Right renal pelvis (tissue), 4 donors: ENCODE measurements around the gene ATP7A. TPM values are rescaled to one million over a fixed set of nuclear protein-coding genes. Genes with fewer than 3 reads are reported as not detected.
"Not testable (repeated sequence)": the region's sequence is repeated elsewhere in the genome, so short reads cannot be mapped to it uniquely, and the experiment has no call there.

Experiments used
- DNase-seq, 4 donors: peaks; one replicate each; pipeline ENCODE4 v3.0.0-alpha.2; 2013; ENCODE audit warnings: low read depth in 4 of 4, low spot score in 3 of 4, missing footprints in 1 of 4
- polyA plus RNA-seq, 4 donors: library from polyadenylated mRNA; unstranded; fragments of 120-200 nt; gene quantifications; one replicate each; pipeline ENCODE4 v1.2.1, GENCODE V29; 2013; ENCODE audit not compliant: insufficient read length in 4 of 4

ATP7A gene
- polyA plus RNA-seq = 10 to 100 TPM; 15.0 to 18.9 (median 16.9) TPM

DNA sequence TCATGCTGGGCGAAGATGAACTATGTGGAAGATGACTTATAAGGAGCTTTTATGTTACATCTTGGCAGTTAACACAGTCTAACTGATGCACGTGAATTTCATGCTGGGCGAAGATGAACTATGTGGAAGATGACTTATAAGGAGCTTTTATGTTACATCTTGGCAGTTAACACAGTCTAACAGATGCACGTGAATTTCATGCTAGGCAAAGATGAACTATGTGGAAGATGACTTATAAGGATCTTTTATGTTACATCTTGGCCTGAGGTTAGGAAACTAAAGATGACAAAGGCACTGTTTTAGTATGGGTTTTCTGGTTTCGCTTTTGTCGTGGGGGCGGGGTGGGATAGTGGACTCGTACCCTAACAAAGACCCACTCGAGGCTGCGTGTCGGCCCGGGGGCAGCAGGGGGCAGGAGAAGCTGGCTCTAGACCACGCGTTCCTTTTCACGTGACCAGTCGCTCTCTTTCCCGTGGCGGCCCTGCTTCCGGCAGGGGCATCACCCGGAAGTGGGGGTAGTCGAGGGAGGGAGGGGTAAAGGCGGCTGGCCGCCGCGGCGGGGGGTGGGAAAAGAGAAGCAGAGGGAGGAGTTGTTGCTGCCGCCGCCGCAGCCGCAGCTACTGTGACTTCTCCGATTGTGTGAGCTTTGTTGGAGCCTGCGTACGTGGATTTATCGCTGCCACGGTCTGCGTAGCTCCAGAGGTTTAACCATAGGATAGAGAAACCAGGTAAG is at the start of gene ATP7A:
ATP7A (plus strand) TSS at position 586 of the 733 bp plus-strand sequence. CDS start 60,949 bp downstream, outside the sequence.
- peak in 3 of 4 donors; percentile 56 to 69 (median 63) for DNase-seq

DNA sequence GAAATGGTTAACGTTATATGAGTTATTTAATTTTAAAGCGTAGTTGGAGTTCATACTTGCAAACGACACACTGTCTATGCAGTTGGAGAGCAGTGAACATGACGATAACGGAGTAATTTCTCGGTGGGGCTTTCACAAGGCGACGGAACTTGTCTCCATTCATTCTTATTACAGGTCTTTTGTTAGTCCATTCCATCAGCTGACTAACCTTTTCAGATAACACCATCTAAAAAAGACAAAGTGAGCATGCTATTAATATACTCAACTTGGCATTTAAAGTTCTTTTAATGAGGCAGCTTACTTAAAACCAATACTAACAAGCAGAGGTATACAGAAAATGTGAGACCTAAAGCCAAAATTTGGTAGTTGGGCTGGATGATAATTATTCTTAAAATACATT is 35.1 kb upstream of the ATP7A start:
- DNase-seq = no peak

DNA sequence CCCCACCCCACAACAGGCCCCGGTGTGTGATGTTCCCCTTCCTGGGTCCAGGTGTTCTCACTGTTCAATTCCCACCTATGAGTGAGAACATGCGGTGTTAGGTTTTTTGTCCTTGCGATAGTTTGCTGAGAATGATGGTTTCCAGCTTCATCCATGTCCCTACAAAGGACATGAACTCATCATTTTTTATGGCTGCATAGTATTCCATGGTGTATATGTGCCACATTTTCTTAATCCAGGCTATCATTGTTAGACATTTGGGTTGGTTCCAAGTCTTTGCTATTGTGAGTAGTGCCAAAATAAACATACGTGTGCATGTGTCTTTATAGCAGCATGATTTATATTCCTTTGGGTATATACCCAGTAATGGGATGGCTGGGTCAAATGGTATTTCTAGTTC is 29.1 kb upstream of the ATP7A start:
- DNase-seq = not testable (repeated sequence)

DNA sequence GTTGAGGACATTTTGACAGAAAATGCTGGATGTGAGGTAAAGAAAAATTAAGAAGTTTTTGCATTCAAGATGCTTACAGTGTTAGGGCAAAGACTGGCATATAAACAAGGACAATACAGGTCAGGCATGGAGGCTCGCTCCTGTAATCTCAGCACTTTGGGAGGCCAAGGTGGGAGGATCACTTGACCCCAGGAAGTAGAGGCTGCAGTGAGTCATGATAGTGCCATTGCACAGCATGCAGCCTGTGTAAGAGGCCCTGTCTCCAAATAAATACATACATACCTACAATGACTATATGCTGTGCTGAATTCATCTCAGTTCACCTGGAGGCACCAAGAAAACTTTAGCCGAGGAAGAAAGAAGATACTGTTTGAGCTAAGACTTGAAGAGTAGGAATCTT is 17.6 kb upstream of the ATP7A start:
- DNase-seq = no peak

DNA sequence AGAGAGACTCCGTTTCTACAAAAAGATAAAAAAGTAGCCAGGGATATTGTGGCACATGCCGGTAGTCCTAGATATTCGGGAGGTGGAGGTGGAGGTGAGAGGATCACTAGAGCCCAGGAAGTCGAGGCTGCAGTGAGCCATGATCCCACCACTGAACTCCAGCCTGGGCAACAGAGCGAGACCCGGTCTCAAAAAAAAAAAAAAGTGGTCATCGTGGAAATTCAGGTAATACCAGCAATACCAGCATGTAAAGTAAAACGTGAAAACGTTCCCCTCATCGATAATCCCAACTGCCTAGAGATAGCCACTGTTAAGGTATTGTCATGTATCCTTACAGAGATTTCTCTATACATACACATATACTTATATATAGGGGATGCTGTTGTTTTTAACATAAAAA is 16.8 kb upstream of the ATP7A start:
- no peak for DNase-seq

DNA sequence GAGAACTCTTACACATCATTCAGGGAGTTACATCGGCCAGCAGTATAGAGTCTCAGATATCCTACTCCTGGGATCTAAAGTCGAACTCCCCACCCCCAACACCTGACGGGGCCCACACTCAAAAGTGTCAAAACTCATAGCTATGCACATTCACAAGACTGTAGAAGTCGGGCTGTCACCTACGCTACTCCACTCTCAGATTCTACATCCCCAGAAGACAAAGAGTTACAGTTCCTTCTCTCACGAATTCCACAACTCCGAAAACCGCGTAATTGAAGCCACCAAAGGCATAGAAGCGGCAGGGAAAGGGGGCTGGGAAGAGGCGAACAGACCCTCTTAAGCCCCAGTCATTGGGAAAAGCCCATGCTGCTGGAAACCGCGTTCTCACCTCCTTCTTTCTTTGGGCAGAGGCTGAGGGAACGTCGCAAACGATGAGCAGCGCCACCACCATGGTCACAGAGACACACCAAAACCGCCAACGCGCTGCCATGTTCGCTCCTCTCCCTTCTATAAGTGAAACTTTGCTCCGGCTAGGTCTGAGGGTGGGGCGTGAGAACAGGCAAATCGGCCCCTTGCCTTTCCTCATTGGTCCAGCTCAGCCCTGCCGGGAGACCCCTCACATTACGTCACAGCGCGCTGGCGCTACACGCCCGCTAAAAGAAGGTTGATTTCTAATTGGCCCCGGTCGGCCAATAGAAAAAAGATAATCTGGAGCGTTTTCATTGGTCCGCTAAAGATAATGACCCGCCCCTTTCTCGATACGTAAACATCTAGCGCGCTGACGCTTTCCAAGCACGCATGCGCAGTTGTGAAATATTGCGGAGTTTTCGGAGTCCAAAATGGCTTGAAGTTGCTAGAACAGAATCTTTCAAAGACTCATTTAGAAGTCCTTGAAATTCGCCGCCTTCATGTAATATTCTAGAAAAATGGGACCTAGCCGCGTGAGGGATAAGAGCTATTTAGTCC is 15.3 kb upstream of the ATP7A start, which contains the start of gene MAGT1:
MAGT1 (minus strand) TSS at position 515 of the 966 bp plus-strand sequence; CDS start at position 490, 25 bp downstream.
- DNase-seq = peak; percentile 83 to 93 (median 89)

DNA sequence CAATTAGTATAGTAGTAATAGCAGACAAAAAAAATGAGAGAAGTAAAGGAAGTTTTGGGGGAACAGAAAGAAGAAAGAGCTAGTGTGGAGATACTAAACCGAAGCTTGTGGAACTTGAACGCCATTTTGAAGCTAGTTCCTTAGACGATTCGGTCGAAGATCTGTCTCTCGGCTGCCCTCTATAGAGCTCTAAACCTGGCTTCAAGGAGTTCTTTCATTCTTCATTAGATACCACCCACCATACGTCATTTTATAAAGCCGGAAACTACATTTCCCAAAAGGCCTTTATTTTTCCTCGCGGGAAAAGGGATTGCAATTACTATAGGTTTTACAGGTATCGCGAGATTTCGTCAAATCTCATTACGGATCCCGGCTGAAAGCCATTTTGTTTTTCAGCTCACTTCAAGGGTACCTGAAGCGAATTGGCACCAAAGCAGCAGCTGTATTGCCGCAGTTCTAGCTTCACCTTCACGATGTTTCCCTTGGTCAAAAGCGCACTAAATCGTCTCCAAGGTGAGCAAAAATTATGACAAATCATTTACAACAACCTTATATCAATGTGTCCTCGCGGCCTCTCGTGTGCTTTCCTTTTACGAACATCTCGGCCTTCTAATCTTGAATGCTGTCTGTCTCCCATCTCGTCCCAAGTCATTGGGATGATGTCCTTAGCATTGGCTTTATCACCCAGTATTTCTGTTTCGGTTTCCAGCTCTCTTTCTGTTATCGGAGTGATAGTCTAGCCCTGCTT is 11.2 kb upstream of the ATP7A start, which contains the start of gene COX7B:
COX7B (plus strand) TSS at position 388 of the 748 bp plus-strand sequence; CDS start at position 474, 86 bp downstream.
- peak; percentile 81 to 94 (median 90) for DNase-seq

DNA sequence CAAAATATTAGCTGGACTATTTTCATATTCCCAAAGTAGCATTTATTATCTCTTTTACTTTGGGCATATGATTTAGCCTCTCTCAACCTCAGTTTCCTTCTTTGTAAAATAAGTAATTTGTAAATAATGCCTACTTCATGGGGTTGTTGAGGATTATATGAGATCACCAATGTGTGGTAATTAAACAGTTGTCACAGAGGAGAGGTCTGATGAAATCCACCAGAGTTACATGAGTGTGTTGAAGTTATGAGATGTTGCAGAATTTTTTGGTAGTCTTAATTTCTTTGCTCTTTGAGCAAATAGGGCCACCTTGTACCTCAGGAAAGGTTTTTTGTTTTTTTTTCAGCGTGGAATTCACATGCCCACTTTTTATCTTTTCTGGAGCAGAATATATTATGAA is 9.8 kb upstream of the ATP7A start:
- DNase-seq = no peak

DNA sequence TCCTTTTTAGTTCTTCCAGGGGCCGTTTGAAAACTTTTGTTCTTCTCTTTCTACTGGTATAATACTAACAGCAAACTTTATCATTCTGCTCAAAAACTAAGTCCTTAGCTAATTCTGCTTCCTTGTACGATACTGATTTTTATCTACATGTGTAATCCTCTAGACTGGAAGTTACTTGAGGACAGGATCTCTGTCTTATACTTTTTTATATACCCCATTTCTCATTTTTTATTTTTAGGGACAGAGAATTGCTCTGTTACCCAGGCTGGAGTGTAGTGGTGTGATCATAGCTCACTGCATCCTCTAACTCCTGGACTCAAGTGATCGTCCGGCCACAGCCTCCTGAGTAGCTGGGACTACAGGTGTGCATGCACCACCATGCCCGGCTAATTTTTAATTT is 9.0 kb upstream of the ATP7A start:
- no peak for DNase-seq

DNA sequence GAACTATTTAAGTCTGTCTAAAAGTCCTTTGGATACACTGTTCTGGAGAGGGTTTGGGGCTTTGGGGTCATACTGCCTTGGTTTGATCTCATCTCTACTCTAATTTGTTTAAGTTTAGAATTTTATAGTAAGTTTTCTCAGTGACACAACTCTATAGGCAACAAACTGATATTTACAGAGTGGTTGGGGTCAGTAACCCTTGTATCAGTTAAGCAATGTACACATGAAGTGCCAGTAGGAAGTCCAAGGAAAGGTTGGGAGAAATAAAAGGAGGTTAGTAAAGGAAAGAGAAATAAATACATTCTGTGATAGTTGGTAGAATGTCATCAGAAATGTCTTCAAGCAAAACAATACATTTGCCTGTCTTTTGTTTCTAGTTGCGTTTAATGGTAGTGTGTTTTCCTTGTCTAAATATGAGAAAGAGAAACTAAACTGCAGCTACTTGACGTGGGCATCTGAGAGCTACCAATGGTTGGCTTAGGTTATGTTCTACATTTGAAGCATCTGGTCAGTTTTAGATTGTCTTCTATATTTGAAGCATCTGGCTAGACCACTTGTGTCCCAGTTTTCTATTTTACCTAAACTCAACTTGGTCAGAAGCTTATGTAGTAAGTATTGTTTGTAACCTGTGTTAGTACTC is 6.9 kb downstream of the ATP7A start:
- DNase-seq = no peak

DNA sequence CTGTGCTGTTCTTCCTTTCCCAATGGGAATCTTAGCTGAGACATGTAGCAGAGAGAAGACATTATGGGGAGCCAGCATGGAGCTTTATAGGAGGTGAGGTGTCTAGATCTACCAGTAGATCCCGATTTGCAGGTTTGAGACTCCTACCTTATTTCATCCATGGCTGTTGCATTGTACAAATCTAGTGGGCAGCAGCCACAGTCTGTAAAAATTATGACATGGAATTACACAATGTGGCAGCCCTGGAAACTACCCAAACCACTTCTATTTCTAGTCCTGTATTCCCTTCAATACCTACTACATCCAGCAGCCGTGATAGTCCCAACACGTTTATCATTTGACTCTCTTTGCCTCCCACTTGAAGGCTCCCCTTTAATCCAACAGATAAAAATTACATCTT is 8.1 kb downstream of the ATP7A start:
- no peak for DNase-seq

DNA sequence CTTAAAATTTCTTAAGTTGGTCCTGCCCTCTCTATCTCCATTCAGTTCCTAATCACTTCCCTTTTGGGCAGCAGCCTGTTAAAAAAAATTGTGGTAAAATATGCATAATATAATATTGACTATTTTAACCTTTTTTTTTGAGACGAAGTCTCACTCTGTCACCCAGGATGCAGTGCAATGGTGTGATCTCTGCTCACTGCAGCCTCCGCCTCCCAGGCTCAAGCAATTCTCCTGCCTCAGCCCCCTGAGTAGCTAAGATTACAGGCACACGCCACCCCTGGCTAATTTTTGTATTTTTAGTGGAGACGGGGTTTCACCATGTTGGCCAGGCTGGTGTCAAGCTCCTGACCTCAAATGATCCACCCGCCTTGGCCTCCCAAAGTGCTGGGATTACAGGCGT is 8.9 kb downstream of the ATP7A start:
- DNase-seq = not testable (repeated sequence)

DNA sequence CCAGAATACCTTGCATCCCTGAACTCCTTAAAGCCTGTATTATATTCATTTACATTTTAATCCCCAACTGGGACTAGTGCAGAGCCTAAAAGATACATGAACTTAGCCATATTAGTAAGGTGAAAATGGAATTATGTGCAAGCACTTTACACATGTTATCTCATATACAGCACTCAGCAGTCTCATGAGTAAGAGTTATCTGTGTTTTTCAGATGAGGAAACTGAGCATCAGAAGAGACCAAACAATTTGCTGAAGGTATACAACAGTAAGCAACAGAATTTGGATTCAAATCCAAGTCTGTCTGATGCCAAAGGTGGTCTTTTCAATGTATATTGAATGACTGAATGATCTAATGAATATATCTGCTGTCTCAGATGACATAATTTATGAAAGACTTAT is 12.3 kb downstream of the ATP7A start:
- no peak for DNase-seq

DNA sequence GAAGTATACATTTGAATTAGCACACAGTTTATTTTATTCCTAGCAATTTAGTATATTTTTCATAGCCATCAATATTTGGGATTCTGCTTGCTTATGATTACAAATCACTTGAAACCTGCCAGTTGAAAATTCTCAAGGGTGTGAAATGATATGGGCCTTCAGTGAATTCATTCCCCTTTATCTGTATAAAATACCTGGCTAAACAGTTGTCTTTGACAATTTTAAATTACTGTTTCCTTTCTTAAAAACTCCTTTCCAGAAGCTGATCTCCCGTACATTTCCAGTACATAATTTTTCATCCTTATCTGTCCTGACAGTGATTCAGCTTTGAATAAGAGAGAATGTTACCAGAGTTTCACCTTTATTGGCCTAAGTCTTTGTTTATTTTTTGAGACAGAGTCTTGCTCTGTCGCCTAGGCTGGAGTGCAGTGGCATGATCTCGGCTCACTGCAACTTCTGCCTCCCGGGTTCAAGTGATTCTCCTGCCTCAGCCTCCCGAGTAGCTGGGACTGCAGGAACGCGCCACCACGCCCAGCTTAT is 13.9 kb downstream of the ATP7A start:
- DNase-seq = no peak

DNA sequence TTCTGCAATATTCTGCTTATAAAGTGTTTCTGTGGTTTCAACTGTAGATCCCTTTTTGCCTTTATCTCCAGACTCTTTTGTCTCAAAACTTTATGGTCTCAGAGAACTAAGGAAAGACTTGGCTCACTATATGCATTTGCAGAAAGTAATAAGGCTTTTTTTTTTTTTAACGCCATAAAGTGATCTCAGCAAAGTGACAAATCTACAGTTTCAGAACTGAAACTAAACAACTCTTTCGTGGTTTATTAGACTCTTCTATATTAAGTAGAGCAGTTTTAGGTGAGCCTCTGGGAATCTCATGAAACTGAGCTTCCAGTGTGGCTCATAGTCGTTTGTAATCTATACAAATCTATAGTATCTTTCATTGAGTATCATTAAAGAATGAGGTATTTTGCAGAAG is 15.3 kb downstream of the ATP7A start:
- no peak for DNase-seq

DNA sequence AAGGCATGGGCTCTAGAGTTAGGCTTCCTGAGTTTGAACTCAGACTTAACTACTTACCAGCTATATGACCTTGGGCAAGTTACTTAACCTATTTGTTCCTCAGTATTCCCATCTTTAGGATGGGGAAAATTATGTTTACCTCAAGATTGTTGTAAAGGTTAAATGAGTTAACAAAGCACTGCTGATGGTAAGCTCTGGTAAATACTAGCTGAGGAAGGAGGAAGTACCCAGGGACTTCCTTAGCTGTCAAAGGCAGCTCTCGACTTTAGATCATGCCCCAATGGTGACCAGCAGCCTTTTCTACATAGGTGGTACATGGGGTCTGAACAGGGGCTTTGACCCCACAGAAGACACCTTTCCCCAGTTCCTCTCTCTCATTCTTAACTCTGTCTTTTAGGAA is 20.1 kb downstream of the ATP7A start:
- no peak for DNase-seq

DNA sequence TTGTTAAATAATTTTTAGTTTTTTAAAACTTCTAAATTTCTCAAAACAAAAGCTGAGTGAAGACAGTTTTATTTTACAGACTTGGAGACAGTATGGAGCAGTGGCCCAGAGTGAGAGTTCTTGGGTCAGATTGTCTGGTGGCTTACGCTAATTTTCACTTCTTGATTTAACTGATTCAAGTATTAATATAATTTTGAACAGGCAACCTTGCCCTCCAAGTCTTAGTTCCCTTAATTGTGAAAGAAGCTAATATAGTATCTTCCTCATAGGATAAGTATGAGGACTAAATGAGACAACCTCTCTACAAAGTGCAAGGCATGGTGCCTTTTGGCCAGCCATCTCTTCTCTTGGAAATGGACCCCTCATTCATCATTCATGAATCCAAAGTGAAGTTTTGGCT is 25.4 kb downstream of the ATP7A start:
- DNase-seq = no peak

DNA sequence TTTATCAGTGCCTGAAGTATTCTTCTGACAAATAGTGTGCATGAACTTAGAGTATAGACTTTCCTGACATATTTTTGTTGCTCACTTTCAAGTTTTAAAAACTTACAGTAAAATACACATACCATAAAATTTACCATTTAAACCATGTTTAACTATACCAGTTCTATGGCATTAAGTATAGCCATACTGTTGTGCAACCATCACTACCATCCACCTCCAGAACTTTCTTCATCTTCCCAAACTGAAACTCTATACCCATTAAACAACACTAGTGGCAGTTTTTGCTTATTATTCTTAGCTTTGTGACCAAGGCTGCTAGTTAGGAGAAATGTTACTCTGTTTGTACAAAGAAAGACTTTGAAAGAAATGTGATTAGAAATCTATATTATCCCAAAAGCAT is 25.8 kb downstream of the ATP7A start:
- no peak for DNase-seq

DNA sequence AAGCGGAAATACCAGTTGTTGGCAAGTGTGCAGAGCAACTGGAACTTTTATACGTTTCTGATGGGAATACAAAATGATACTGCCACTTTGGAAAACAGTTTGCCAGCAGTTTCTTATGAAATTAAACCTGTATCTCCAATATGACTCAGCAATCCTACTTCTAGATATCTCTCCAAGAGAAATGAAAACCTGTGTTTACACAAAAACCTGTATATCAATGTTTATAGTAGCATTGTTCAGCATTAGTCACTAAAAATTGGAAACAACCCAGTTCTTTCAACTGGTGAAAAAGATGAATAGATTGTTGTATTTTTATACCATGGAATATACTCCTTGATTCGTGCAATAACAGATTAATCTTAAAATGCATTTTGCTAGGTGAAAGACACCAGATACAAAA is 26.8 kb downstream of the ATP7A start:
- no peak for DNase-seq
